HCT116 (cell line): ENCODE results near the gene LEKR1.

Experiments used
- ELF1 ChIP-seq: IDR thresholded peaks from 2 replicates; pipeline ENCODE4 v1.6.1; 2012; ENCODE audit warnings: low read depth, borderline replicate concordance
- EZH2 ChIP-seq: fragments of 200-600 bp; sonication (generic); IDR thresholded peaks from 2 replicates; pipeline ENCODE4 v1.6.1; 2017; ENCODE audit warnings: antibody characterized with exemption, mixed run types
- EZH2phosphoT487 ChIP-seq: fragments of 200-600 bp; IDR thresholded peaks from 2 replicates; pipeline ENCODE4 v1.6.1; 2018; ENCODE audit warnings: antibody characterized with exemption, borderline replicate concordance
- JUND ChIP-seq: IDR thresholded peaks from 2 replicates; pipeline ENCODE4 v1.6.1; 2012
- POLR2A ChIP-seq: IDR thresholded peaks from 2 replicates; pipeline ENCODE4 v1.7.0; 2011; ENCODE audit warnings: borderline replicate concordance; ENCODE audit not compliant: insufficient read depth, insufficient read length; ENCODE audit errors: extremely low read depth
- ZFX ChIP-seq: fragments of 450-650 bp; IDR thresholded peaks from 2 replicates; pipeline ENCODE4 v1.6.1; 2017
- TF ChIP-seq, protein P1 (sequence below), 3 experiments: fragments of 200-600 bp in 1 of 3; sonication (generic) in 1 of 3; IDR thresholded peaks in 2 of 3; conservative IDR thresholded peaks in 1 of 3; 2 replicates each; pipeline ENCODE4 v1.5.1; 2012 to 2017; ENCODE audit warnings: low read depth in 2 of 3, low read length in 2 of 3, antibody characterized with exemption in 1 of 3, borderline replicate concordance in 1 of 3, control low read depth in 1 of 3, mild to moderate bottlenecking in 1 of 3, mixed read lengths in 1 of 3, mixed run types in 1 of 3, moderate library complexity in 1 of 3; ENCODE audit not compliant: insufficient read depth in 1 of 3
- TF ChIP-seq, protein P2 (sequence below): IDR thresholded peaks from 2 replicates; pipeline ENCODE4 v1.6.1; 2011; ENCODE audit warnings: mild to moderate bottlenecking, low read length, moderate library complexity; ENCODE audit not compliant: insufficient replicate concordance; ENCODE audit errors: extremely low read depth
- TF ChIP-seq, protein P3 (sequence below): IDR thresholded peaks from 2 replicates; pipeline ENCODE4 v1.6.1; 2012; ENCODE audit warnings: low read depth
- TF ChIP-seq, protein P4 (sequence below): IDR thresholded peaks from 2 replicates; pipeline ENCODE4 v1.6.1; 2012

DNA sequence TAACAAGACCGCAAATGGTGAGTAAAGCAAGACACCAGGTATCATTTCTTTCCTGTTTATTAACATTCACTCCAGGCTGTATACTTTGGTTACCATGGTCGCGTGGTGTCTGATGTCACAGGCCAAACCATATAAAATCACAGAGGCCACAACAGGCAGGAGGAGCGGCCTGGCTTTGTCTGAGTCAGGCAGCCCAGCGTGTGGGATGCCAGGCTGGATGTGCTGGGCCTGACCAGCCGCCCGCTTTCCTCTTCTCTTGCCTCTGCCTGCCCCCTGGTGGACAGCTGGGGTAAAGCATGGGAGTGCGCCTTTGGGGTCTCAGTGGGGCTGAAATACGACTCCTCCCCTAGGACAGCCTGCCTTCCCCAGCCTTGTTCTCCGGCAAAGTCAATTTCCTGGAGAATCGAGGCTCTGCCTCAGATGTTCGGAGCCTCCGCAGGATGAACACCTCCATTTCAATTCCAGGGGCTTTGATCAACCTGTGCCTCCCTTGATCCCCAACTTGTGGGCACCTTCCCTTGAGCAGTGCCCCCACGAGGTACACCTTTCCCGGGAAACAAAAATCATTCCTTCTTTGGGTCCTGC lies 255.6 kb downstream of the LEKR1 start:
- TF ChIP-seq, protein P1, sequence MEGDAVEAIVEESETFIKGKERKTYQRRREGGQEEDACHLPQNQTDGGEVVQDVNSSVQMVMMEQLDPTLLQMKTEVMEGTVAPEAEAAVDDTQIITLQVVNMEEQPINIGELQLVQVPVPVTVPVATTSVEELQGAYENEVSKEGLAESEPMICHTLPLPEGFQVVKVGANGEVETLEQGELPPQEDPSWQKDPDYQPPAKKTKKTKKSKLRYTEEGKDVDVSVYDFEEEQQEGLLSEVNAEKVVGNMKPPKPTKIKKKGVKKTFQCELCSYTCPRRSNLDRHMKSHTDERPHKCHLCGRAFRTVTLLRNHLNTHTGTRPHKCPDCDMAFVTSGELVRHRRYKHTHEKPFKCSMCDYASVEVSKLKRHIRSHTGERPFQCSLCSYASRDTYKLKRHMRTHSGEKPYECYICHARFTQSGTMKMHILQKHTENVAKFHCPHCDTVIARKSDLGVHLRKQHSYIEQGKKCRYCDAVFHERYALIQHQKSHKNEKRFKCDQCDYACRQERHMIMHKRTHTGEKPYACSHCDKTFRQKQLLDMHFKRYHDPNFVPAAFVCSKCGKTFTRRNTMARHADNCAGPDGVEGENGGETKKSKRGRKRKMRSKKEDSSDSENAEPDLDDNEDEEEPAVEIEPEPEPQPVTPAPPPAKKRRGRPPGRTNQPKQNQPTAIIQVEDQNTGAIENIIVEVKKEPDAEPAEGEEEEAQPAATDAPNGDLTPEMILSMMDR (IDR thresholded peaks at IDR 0.05 in 2 of 3, conservative IDR thresholded peaks at IDR 0.05 in 1 of 3; ENCODE audit: borderline replicate concordance in 1 of 3, insufficient read depth in 1 of 3, low read depth in 2 of 3, low read length in 2 of 3): peak in 2 of 3 experiments; percentile 94 to 99; a peak in 4 of 6 replicates
- no peak for TF ChIP-seq ELF1
- no peak for TF ChIP-seq EZH2
- TF ChIP-seq POLR2A: no peak
- TF ChIP-seq, protein P2, sequence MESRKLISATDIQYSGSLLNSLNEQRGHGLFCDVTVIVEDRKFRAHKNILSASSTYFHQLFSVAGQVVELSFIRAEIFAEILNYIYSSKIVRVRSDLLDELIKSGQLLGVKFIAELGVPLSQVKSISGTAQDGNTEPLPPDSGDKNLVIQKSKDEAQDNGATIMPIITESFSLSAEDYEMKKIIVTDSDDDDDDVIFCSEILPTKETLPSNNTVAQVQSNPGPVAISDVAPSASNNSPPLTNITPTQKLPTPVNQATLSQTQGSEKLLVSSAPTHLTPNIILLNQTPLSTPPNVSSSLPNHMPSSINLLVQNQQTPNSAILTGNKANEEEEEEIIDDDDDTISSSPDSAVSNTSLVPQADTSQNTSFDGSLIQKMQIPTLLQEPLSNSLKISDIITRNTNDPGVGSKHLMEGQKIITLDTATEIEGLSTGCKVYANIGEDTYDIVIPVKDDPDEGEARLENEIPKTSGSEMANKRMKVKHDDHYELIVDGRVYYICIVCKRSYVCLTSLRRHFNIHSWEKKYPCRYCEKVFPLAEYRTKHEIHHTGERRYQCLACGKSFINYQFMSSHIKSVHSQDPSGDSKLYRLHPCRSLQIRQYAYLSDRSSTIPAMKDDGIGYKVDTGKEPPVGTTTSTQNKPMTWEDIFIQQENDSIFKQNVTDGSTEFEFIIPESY: no peak
- TF ChIP-seq ZFX: no peak
- TF ChIP-seq, protein P3, sequence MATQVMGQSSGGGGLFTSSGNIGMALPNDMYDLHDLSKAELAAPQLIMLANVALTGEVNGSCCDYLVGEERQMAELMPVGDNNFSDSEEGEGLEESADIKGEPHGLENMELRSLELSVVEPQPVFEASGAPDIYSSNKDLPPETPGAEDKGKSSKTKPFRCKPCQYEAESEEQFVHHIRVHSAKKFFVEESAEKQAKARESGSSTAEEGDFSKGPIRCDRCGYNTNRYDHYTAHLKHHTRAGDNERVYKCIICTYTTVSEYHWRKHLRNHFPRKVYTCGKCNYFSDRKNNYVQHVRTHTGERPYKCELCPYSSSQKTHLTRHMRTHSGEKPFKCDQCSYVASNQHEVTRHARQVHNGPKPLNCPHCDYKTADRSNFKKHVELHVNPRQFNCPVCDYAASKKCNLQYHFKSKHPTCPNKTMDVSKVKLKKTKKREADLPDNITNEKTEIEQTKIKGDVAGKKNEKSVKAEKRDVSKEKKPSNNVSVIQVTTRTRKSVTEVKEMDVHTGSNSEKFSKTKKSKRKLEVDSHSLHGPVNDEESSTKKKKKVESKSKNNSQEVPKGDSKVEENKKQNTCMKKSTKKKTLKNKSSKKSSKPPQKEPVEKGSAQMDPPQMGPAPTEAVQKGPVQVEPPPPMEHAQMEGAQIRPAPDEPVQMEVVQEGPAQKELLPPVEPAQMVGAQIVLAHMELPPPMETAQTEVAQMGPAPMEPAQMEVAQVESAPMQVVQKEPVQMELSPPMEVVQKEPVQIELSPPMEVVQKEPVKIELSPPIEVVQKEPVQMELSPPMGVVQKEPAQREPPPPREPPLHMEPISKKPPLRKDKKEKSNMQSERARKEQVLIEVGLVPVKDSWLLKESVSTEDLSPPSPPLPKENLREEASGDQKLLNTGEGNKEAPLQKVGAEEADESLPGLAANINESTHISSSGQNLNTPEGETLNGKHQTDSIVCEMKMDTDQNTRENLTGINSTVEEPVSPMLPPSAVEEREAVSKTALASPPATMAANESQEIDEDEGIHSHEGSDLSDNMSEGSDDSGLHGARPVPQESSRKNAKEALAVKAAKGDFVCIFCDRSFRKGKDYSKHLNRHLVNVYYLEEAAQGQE: no peak
- TF ChIP-seq EZH2phosphoT487: no peak
- TF ChIP-seq, protein P4, sequence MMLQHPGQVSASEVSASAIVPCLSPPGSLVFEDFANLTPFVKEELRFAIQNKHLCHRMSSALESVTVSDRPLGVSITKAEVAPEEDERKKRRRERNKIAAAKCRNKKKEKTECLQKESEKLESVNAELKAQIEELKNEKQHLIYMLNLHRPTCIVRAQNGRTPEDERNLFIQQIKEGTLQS: no peak
- TF ChIP-seq JUND: no peak
